Endothelial cell of hepatic sinusoid (primary cell): ENCODE measurements around the gene SIRT2.
"Not testable (repeated sequence)": the region's sequence is repeated elsewhere in the genome, so short reads cannot be mapped to it uniquely, and the experiment has no call there.

Experiments used
- in situ Hi-C: cut with HindIII; loops from 2 replicates; pipeline ENCODE4 v1.10.0; 2017; ENCODE audit warnings: low sequenced_read_pairs

The SIRT2 gene

GRCh38 chr19:38836159-38836982 is 63.0 kb downstream of the SIRT2 start:
- in situ Hi-C loops: no loop called here

GRCh38 chr19:38834590-38834989 is 64.8 kb downstream of the SIRT2 start:
- in situ Hi-C loops: no loop called here

- in situ Hi-C loops: no loop called here
Observed at GRCh38 chr19:38834104-38834490, 65.3 kb downstream of the SIRT2 start.

GRCh38 chr19:38833092-38833425 is 66.4 kb downstream of the SIRT2 start:
- in situ Hi-C loops: no loop called here

- in situ Hi-C loops: no loop called here
Observed at GRCh38 chr19:38831142-38831605, 68.2 kb downstream of the SIRT2 start.

GRCh38 chr19:38830039-38830733 is 69.2 kb downstream of the SIRT2 start:
- in situ Hi-C loops: no loop called here

GRCh38 chr19:38829203-38829602 is 70.2 kb downstream of the SIRT2 start:
- in situ Hi-C loops: not testable (repeated sequence)
